GM23248 (cell line): ENCODE results near the gene DBF4B. TPM values are rescaled to one million over a fixed set of nuclear protein-coding genes. Genes with fewer than 3 reads are reported as not detected.

Experiments used
- DNase-seq: peaks from one replicate; pipeline ENCODE4 v3.0.0-alpha.2; 2015
- H2AFZ ChIP-seq: fragments of 200-600 bp; sonication (generic); 2 replicates; pipeline ENCODE4 v1.6.1; 2016; ENCODE audit warnings: antibody characterized with exemption
- H3F3A ChIP-seq: fragments of 200-600 bp; sonication (generic); 2 replicates; pipeline ENCODE4 v1.6.1; 2016; ENCODE audit warnings: mild to moderate bottlenecking, antibody characterized with exemption, mixed run types; ENCODE audit not compliant: insufficient read depth
- H3K27ac ChIP-seq: fragments of 200-600 bp; sonication (generic); 2 replicates; pipeline ENCODE4 v1.5.1; 2016; ENCODE audit warnings: mild to moderate bottlenecking
- H3K27me3 ChIP-seq: fragments of 200-600 bp; sonication (generic); replicated peaks from 2 replicates; pipeline ENCODE4 v1.6.1; 2016; ENCODE audit warnings: mild to moderate bottlenecking; ENCODE audit not compliant: insufficient read depth
- H3K36me3 ChIP-seq: fragments of 200-600 bp; sonication (generic); 2 replicates; pipeline ENCODE4 v1.6.1; 2016; ENCODE audit warnings: low read depth, mild to moderate bottlenecking
- H3K4me1 ChIP-seq: fragments of 200-600 bp; sonication (generic); 2 replicates; pipeline ENCODE4 v1.6.1; 2016; ENCODE audit warnings: mild to moderate bottlenecking; ENCODE audit not compliant: insufficient read depth
- H3K4me2 ChIP-seq: fragments of 200-600 bp; sonication (generic); one replicate; pipeline ENCODE4 v1.6.1; 2016; ENCODE audit warnings: mild to moderate bottlenecking; ENCODE audit not compliant: unreplicated experiment
- H3K4me3 ChIP-seq: fragments of 200-600 bp; sonication (generic); 2 replicates; pipeline ENCODE4 v1.5.1; 2016; ENCODE audit warnings: mild to moderate bottlenecking
- H3K79me2 ChIP-seq: fragments of 200-600 bp; sonication (generic); 2 replicates; pipeline ENCODE4 v1.6.1; 2016; ENCODE audit warnings: mild to moderate bottlenecking; ENCODE audit not compliant: insufficient read depth
- H3K9ac ChIP-seq: fragments of 200-600 bp; sonication (generic); 2 replicates; pipeline ENCODE4 v1.6.1; 2016; ENCODE audit warnings: mild to moderate bottlenecking
- H3K9me2 ChIP-seq: fragments of 200-600 bp; sonication (generic); 2 replicates; pipeline ENCODE4 v1.6.1; 2016; ENCODE audit warnings: mixed run types, mild to moderate bottlenecking, moderate library complexity; ENCODE audit not compliant: insufficient read depth
- H3K9me3 ChIP-seq: fragments of 200-600 bp; sonication (generic); one replicate; pipeline ENCODE4 v1.6.1; 2017; ENCODE audit warnings: low read depth
- H4K20me1 ChIP-seq: fragments of 200-600 bp; sonication (generic); 2 replicates; pipeline ENCODE4 v1.6.0; 2016; ENCODE audit not compliant: insufficient read depth
- EZH2 ChIP-seq: fragments of 200-600 bp; sonication (generic); IDR thresholded peaks from 2 replicates; pipeline ENCODE4 v1.6.1; 2018; ENCODE audit warnings: antibody characterized with exemption, mild to moderate bottlenecking; ENCODE audit not compliant: insufficient read depth, poor library complexity, severe bottlenecking
- EZH2phosphoT487 ChIP-seq: fragments of 200-600 bp; sonication (generic); IDR thresholded peaks from 2 replicates; pipeline ENCODE4 v1.6.1; 2018; ENCODE audit warnings: antibody characterized with exemption, moderate library complexity, mild to moderate bottlenecking, low read depth; ENCODE audit not compliant: insufficient read depth
- WGBS, 2 experiments: methylation state at CpG; one replicate each; pipeline ENCODE4 v1.1.6; 2015 to 2017; ENCODE audit warnings: low lambda C conversion rate in 2 of 2, low coverage in 1 of 2; ENCODE audit errors: missing lambda C conversion rate in 2 of 2; 5-methylcytosine and 5-hydroxymethylcytosine counted together
- in situ Hi-C: fragments of 300-500 bp; cut with MboI; formaldehyde crosslinking; loops from 2 replicates; pipeline ENCODE4 v1.15.0; 2020
- polyA plus RNA-seq: library from polyadenylated mRNA; unstranded; fragments of >200 nt; fragmentation: Nextera tagmentation; extraction: Ambion mirVana; gene quantifications from 2 replicates; pipeline ENCODE4 v1.2.1, GENCODE V29; 2016
- total RNA-seq: library from RNA; depleted of rRNA; stranded (reverse); fragments of >200 nt; shearing (Covaris generic); gene quantifications from 2 replicates; pipeline ENCODE4 v1.2.3, GENCODE V29; 2014

DBF4B gene
- total and polyA plus RNA-seq, 2 experiments from 2014 or later, result 3.2 to 6.5 TPM

- no peaks in the 10 kb centered on the region for H3K9me3 ChIP-seq
- H3K4me3 ChIP-seq, result no peak overlapping the region
- no peak overlapping the region for H3K27ac ChIP-seq
- TF ChIP-seq EZH2phosphoT487 (no peak), EZH2 (no peak)
- H3F3A ChIP-seq, result no peaks in the 10 kb centered on the region
- H3K9ac ChIP-seq, result no peak overlapping the region
- no peaks in the 10 kb centered on the region for H4K20me1 ChIP-seq
- H3K79me2 ChIP-seq, result no peaks in the 10 kb centered on the region
- no peak overlapping the region for H3K4me2 ChIP-seq
- H3K36me3 ChIP-seq, result no peaks in the 10 kb centered on the region
- no peaks in the 10 kb centered on the region for H3K9me2 ChIP-seq
- DNase-seq, result no peak
- no peaks in the 10 kb centered on the region for H3K4me1 ChIP-seq
- H2AFZ ChIP-seq, result no peak overlapping the region
- 83 to 84% methylated on average over 11 of the region's 11 CpGs for WGBS, 2 experiments
- no peaks in the 10 kb centered on the region for H3K27me3 ChIP-seq
- in situ Hi-C loops, result no loop called here
Observed at GRCh38 chr17:44782326-44782850, 73.9 kb downstream of the DBF4B start.

GRCh38 chr17:44785921-44786320, 77.5 kb downstream of the DBF4B start:
- no peaks in the 10 kb centered on the region for H3K27me3 ChIP-seq
- TF ChIP-seq EZH2 (no peak), EZH2phosphoT487 (no peak)
- H3K9me3 ChIP-seq, result no peaks in the 10 kb centered on the region
- H3K27ac ChIP-seq, result no peak overlapping the region
- in situ Hi-C loops, result no loop called here
- no peaks in the 10 kb centered on the region for H3F3A ChIP-seq
- H3K9ac ChIP-seq, result no peak overlapping the region
- H3K36me3 ChIP-seq, result no peaks in the 10 kb centered on the region
- no peak overlapping the region for H3K4me3 ChIP-seq
- WGBS, 2 experiments, result 94% methylated on average over 7 of the region's 7 CpGs
- no peaks in the 10 kb centered on the region for H4K20me1 ChIP-seq
- no peak overlapping the region for H3K4me2 ChIP-seq
- no peaks in the 10 kb centered on the region for H3K9me2 ChIP-seq
- no peaks in the 10 kb centered on the region for H3K4me1 ChIP-seq
- H3K79me2 ChIP-seq, result no peaks in the 10 kb centered on the region
- H2AFZ ChIP-seq, result no peak overlapping the region
- no peak for DNase-seq

GRCh38 chr17:44786551-44787081, 78.2 kb downstream of the DBF4B start:
- Histone ChIP-seq H4K20me1 (no peaks in the 10 kb centered on the region), H3F3A (no peaks in the 10 kb centered on the region), H3K36me3 (no peaks in the 10 kb centered on the region), H3K27ac (no peak overlapping the region), H3K27me3 (no peaks in the 10 kb centered on the region), H3K9me3 (no peaks in the 10 kb centered on the region), H2AFZ (no peak overlapping the region), H3K9ac (no peak overlapping the region), H3K9me2 (no peaks in the 10 kb centered on the region), H3K4me1 (no peaks in the 10 kb centered on the region), H3K79me2 (no peaks in the 10 kb centered on the region), H3K4me2 (no peak overlapping the region), H3K4me3 (no peak overlapping the region)
- 37 to 39% methylated on average over 15 to 16 of the region's 16 CpGs for WGBS, 2 experiments
- in situ Hi-C loops, result no loop called here
- DNase-seq, result no peak
- TF ChIP-seq EZH2, result no peak
- TF ChIP-seq EZH2phosphoT487, result no peak

GRCh38 chr17:44787271-44787940, 78.9 kb downstream of the DBF4B start:
- H3K9me3 ChIP-seq, result no peaks in the 10 kb centered on the region
- H2AFZ ChIP-seq, result no peak overlapping the region
- WGBS, 2 experiments, result 90 to 95% methylated on average over 15 of the region's 15 CpGs
- no peaks in the 10 kb centered on the region for H3K79me2 ChIP-seq
- H3K4me2 ChIP-seq, result no peak overlapping the region
- H3K27me3 ChIP-seq, result no peaks in the 10 kb centered on the region
- H3K4me1 ChIP-seq, result peaks cover 6% of the 10 kb centered on the region; the same call in 1 of the 2 replicates
- H3K27ac ChIP-seq, result no peak overlapping the region
- no peaks in the 10 kb centered on the region for H3F3A ChIP-seq
- no peaks in the 10 kb centered on the region for H4K20me1 ChIP-seq
- in situ Hi-C loops, result no loop called here
- TF ChIP-seq EZH2phosphoT487 (no peak), EZH2 (no peak)
- H3K9ac ChIP-seq, result no peak overlapping the region
- H3K9me2 ChIP-seq, result no peaks in the 10 kb centered on the region
- no peak overlapping the region for H3K4me3 ChIP-seq
- H3K36me3 ChIP-seq, result no peaks in the 10 kb centered on the region
- no peak for DNase-seq
